ENCODE data around the gene GK.

Gene GK

DNA sequence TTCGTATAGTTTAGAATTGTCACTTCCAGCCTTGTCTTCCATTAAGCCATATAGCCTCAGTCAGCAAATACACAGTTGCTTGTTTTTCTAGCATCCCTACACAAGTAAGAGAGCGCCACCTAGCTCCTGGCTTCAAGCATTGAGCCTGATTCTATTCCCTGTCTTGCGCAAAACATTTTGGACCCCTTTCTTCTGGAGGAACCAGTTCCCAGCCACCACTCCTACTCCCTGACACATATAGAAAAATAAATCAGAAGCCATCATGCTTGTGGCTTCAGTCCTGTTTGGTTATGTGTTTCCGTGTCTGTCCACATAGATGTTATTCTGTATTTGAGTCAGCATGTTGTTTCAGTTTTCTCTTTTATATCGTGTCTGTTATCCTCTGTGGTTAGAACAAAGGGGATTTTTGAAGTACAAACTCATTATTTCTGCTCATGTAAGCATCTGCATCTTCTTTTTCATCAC, 59.9 kb downstream of the GK start:
- DNase-seq (ENCODE audit: low read depth in 1 of 2, low spot score in 1 of 2), result peak; percentile 7 to 72
- H3K4me3 ChIP-seq (replicated peaks; ENCODE audit: insufficient read depth, low read length), result no peak overlapping the region
- H3K27me3 ChIP-seq (ENCODE audit: insufficient read depth, poor library complexity, severe bottlenecking), result no peaks in the 10 kb centered on the region
- no peak overlapping the region for H3K27ac ChIP-seq (replicated peaks)
- TF ChIP-seq, protein P1, sequence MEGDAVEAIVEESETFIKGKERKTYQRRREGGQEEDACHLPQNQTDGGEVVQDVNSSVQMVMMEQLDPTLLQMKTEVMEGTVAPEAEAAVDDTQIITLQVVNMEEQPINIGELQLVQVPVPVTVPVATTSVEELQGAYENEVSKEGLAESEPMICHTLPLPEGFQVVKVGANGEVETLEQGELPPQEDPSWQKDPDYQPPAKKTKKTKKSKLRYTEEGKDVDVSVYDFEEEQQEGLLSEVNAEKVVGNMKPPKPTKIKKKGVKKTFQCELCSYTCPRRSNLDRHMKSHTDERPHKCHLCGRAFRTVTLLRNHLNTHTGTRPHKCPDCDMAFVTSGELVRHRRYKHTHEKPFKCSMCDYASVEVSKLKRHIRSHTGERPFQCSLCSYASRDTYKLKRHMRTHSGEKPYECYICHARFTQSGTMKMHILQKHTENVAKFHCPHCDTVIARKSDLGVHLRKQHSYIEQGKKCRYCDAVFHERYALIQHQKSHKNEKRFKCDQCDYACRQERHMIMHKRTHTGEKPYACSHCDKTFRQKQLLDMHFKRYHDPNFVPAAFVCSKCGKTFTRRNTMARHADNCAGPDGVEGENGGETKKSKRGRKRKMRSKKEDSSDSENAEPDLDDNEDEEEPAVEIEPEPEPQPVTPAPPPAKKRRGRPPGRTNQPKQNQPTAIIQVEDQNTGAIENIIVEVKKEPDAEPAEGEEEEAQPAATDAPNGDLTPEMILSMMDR (IDR thresholded peaks at IDR 0.05; ENCODE audit: insufficient read depth, low read length), result peak; percentile 16
- no peak for TF ChIP-seq SPI1 (IDR thresholded peaks at IDR 0.05; ENCODE audit: borderline replicate concordance, low read depth)

DNA sequence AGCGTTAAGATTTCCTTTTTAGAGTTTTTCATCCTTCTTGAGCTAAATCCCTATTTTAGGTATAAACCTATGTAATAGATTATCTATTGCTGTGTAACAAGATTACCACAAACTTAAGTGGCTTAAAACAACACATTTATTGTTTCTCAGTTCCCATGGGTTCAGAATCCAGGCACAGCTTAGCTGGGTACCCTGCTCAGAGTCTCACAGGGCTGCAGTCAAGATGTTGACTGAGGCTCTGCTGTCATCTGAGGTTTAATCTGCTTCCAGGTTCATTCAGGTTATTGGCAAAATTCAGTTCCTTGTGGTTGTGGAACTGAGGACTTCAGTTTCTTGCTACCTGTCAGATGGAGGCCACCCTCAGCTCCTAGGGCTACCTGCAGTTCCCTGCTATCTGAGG, 60.9 kb downstream of the GK start:
- no peak for DNase-seq (ENCODE audit: low read depth in 1 of 2, low spot score in 1 of 2)
- no peak overlapping the region for H3K4me3 ChIP-seq (replicated peaks; ENCODE audit: insufficient read depth, low read length)
- no peaks in the 10 kb centered on the region for H3K27me3 ChIP-seq (ENCODE audit: insufficient read depth, poor library complexity, severe bottlenecking)
- H3K27ac ChIP-seq (replicated peaks), result no peak overlapping the region
- TF ChIP-seq, protein P1 (IDR thresholded peaks at IDR 0.05; ENCODE audit: insufficient read depth, low read length), result no peak
- no peak for TF ChIP-seq GABPA (IDR thresholded peaks at IDR 0.05; ENCODE audit: low read depth)
- TF ChIP-seq POLR2AphosphoS5 (IDR thresholded peaks at IDR 0.05; ENCODE audit: low read depth), result no peak
- TF ChIP-seq, protein P2, sequence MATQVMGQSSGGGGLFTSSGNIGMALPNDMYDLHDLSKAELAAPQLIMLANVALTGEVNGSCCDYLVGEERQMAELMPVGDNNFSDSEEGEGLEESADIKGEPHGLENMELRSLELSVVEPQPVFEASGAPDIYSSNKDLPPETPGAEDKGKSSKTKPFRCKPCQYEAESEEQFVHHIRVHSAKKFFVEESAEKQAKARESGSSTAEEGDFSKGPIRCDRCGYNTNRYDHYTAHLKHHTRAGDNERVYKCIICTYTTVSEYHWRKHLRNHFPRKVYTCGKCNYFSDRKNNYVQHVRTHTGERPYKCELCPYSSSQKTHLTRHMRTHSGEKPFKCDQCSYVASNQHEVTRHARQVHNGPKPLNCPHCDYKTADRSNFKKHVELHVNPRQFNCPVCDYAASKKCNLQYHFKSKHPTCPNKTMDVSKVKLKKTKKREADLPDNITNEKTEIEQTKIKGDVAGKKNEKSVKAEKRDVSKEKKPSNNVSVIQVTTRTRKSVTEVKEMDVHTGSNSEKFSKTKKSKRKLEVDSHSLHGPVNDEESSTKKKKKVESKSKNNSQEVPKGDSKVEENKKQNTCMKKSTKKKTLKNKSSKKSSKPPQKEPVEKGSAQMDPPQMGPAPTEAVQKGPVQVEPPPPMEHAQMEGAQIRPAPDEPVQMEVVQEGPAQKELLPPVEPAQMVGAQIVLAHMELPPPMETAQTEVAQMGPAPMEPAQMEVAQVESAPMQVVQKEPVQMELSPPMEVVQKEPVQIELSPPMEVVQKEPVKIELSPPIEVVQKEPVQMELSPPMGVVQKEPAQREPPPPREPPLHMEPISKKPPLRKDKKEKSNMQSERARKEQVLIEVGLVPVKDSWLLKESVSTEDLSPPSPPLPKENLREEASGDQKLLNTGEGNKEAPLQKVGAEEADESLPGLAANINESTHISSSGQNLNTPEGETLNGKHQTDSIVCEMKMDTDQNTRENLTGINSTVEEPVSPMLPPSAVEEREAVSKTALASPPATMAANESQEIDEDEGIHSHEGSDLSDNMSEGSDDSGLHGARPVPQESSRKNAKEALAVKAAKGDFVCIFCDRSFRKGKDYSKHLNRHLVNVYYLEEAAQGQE (IDR thresholded peaks at IDR 0.05; ENCODE audit: insufficient replicate concordance, low read depth), result no peak
- TF ChIP-seq SPI1 (IDR thresholded peaks at IDR 0.05; ENCODE audit: borderline replicate concordance, low read depth), result no peak

DNA sequence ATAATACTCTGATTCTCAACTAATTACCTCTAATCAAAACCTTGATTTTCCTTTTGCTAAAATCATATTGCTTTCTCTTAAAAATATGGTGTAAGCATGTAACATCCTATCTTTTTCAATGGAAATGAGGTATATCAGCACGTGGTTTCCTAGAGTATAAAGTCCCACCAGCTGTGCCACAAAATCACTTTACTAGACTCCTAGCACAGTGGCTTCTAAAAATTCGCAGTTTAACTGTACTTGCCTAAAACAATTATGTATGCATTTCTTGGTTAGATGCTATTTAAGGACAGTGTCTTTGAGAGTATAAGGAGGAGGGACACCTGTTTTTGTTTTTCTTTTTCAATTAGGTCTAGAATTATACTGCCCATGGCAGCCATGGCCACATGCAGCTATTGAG, 62.8 kb downstream of the GK start:
- TF ChIP-seq GABPA (IDR thresholded peaks at IDR 0.05; ENCODE audit: low read depth) (no peak), SPI1 (IDR thresholded peaks at IDR 0.05; ENCODE audit: borderline replicate concordance, low read depth) (no peak), POLR2AphosphoS5 (IDR thresholded peaks at IDR 0.05; ENCODE audit: low read depth) (no peak)
- TF ChIP-seq, protein P1 (IDR thresholded peaks at IDR 0.05; ENCODE audit: insufficient read depth, low read length), result no peak
- TF ChIP-seq, protein P2 (IDR thresholded peaks at IDR 0.05; ENCODE audit: insufficient replicate concordance, low read depth), result no peak
- DNase-seq (ENCODE audit: low read depth in 1 of 2, low spot score in 1 of 2), result no peak
- Histone ChIP-seq H3K27me3 (ENCODE audit: insufficient read depth, poor library complexity, severe bottlenecking) (no peaks in the 10 kb centered on the region), H3K4me3 (replicated peaks; ENCODE audit: insufficient read depth, low read length) (no peak overlapping the region), H3K27ac (replicated peaks) (no peak overlapping the region)
